IMR-90 (cell line): ENCODE data around the gene SLC38A8.

Experiments used
- BHLHE40 ChIP-seq: fragments of 150-350 bp; IDR thresholded peaks from 2 replicates; pipeline ENCODE4 v1.6.1; 2016; ENCODE audit warnings: mild to moderate bottlenecking, low read depth, low read length
- CEBPB ChIP-seq: IDR thresholded peaks from 2 replicates; pipeline ENCODE4 v1.6.1; 2012; ENCODE audit warnings: low read depth, low read length, improper control_type of control experiment
- ELK1 ChIP-seq: fragments of 150-350 bp; IDR thresholded peaks from 2 replicates; pipeline ENCODE4 v1.6.1; 2016; ENCODE audit warnings: low read depth, mild to moderate bottlenecking, low read length, moderate library complexity, borderline replicate concordance
- FOS ChIP-seq: fragments of 150-350 bp; IDR thresholded peaks from 2 replicates; pipeline ENCODE4 v1.6.1; 2016; ENCODE audit warnings: low read depth, low read length
- MAZ ChIP-seq: IDR thresholded peaks from 2 replicates; pipeline ENCODE4 v1.6.1; 2012; ENCODE audit warnings: low read depth, mild to moderate bottlenecking, low read length, improper control_type of control experiment, moderate library complexity, borderline replicate concordance
- MXI1 ChIP-seq: IDR thresholded peaks from 2 replicates; pipeline ENCODE4 v1.6.1; 2012; ENCODE audit warnings: low read depth, mild to moderate bottlenecking, low read length, moderate library complexity, borderline replicate concordance
- NFE2L2 ChIP-seq: fragments of 150-350 bp; IDR thresholded peaks from 2 replicates; pipeline ENCODE4 v1.6.1; 2016; ENCODE audit warnings: low read depth, mild to moderate bottlenecking, low read length
- POLR2A ChIP-seq: IDR thresholded peaks from 2 replicates; pipeline ENCODE4 v1.6.1; 2012; ENCODE audit warnings: mild to moderate bottlenecking, low read depth, low read length
- RAD21 ChIP-seq: IDR thresholded peaks from 2 replicates; pipeline ENCODE4 v1.6.1; 2012; ENCODE audit warnings: low read length, improper control_type of control experiment
- RCOR1 ChIP-seq: IDR thresholded peaks from 2 replicates; pipeline ENCODE4 v1.6.1; 2012; ENCODE audit warnings: mild to moderate bottlenecking, low read length, improper control_type of control experiment; ENCODE audit not compliant: insufficient replicate concordance
- RFX5 ChIP-seq: IDR thresholded peaks from 2 replicates; pipeline ENCODE4 v1.8.0; 2012; ENCODE audit warnings: low read depth, mild to moderate bottlenecking, low read length, moderate library complexity
- TF ChIP-seq, protein P1 (sequence below): conservative IDR thresholded peaks from 2 replicates; pipeline ENCODE4 v1.5.1; 2012; ENCODE audit warnings: mild to moderate bottlenecking, low read depth, low read length, improper control_type of control experiment
- TF ChIP-seq, protein P2 (sequence below): fragments of 150-350 bp; IDR thresholded peaks from 2 replicates; pipeline ENCODE4 v1.6.1; 2017; ENCODE audit warnings: mild to moderate bottlenecking, antibody characterized with exemption, low read length, low read depth

GRCh38 chr16:83975590-83976260 is 66.9 kb downstream of the SLC38A8 start:
- TF ChIP-seq RFX5 (no peak), RCOR1 (no peak), RAD21 (no peak), POLR2A (no peak), MXI1 (no peak), FOS (no peak), NFE2L2 (no peak), BHLHE40 (no peak), MAZ (no peak), ELK1 (no peak), CEBPB (no peak)
- TF ChIP-seq, protein P1, sequence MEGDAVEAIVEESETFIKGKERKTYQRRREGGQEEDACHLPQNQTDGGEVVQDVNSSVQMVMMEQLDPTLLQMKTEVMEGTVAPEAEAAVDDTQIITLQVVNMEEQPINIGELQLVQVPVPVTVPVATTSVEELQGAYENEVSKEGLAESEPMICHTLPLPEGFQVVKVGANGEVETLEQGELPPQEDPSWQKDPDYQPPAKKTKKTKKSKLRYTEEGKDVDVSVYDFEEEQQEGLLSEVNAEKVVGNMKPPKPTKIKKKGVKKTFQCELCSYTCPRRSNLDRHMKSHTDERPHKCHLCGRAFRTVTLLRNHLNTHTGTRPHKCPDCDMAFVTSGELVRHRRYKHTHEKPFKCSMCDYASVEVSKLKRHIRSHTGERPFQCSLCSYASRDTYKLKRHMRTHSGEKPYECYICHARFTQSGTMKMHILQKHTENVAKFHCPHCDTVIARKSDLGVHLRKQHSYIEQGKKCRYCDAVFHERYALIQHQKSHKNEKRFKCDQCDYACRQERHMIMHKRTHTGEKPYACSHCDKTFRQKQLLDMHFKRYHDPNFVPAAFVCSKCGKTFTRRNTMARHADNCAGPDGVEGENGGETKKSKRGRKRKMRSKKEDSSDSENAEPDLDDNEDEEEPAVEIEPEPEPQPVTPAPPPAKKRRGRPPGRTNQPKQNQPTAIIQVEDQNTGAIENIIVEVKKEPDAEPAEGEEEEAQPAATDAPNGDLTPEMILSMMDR: no peak
- TF ChIP-seq, protein P2, sequence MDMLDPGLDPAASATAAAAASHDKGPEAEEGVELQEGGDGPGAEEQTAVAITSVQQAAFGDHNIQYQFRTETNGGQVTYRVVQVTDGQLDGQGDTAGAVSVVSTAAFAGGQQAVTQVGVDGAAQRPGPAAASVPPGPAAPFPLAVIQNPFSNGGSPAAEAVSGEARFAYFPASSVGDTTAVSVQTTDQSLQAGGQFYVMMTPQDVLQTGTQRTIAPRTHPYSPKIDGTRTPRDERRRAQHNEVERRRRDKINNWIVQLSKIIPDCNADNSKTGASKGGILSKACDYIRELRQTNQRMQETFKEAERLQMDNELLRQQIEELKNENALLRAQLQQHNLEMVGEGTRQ: no peak
